CMK (cell line): ENCODE results near the gene COL23A1.

Source experiments
- DNase-seq: peaks from one replicate; pipeline ENCODE4 v3.0.0-alpha.2; 2010; ENCODE audit warnings: low read depth

The COL23A1 gene

GRCh38 chr5:178421128-178421527 is 169.1 kb downstream of the COL23A1 start:
- DNase-seq = no peak

GRCh38 chr5:178420354-178420781 is 169.8 kb downstream of the COL23A1 start:
- DNase-seq = peak; percentile 49

DNA sequence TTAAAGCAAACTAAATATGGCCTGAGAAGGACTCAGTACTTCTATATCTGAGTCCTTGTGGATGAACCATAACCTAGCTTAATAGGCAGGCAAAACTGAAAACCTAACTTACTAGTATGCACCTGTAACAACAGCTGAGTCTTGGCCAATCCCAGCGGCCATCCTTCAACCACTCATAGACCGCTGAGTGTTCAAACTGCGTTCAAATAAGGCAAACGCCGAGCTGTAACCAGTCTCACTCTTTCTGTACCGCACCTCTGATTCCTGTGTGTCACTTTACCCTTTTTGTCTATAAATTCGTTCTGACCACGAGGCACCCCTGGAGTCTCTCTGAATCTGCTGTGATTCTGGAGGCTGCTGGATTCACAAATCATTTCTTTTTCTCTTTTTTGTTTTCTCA is 170.5 kb downstream of the COL23A1 start:
- DNase-seq = no peak

DNA sequence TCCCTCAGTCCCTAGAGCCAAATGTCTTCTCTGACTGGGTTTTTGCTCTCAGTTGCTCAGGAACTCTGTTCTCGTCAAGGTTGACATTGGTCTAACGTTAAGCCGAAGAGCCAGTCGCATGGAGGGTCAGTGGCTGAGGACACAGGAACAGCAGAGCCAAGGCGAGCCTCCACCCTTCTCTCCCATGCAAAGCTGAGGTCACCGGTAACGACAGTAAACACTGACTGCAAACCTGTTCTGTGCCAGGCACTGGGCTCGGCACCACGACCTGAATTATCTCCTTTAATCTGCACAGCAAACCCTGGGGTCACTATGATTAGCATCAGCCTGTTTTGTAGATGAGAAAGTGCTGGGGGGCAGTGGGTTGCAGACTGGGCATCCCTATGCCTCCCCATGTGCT is 171.0 kb downstream of the COL23A1 start:
- no peak for DNase-seq

GRCh38 chr5:178418471-178419010 is 171.7 kb downstream of the COL23A1 start:
- DNase-seq = no peak

GRCh38 chr5:178418031-178418430 is 172.2 kb downstream of the COL23A1 start:
- DNase-seq = no peak

DNA sequence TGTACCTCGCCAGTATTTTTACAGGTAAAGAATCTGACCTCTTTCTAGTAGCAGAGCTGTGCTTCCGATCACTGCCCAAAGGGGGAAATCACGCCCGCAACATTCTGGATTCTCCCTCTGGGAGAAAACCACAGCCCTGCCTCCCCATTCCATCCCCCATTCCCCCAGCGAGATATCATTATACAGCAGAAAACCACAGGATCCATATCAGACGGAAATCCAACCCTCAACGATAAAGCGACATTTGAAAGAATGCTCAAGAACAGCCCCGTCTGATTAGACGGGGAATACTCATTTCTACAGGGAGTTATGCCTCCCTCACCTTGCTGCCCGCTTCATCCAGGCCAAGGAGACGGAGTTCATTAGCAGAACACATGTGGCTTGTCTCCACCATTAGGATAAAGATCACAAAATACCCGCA is 172.8 kb downstream of the COL23A1 start:
- no peak for DNase-seq

GRCh38 chr5:178416919-178417318 is 173.3 kb downstream of the COL23A1 start:
- no peak for DNase-seq

GRCh38 chr5:178416206-178416882 is 173.8 kb downstream of the COL23A1 start:
- DNase-seq = no peak

- DNase-seq = no peak
Observed at GRCh38 chr5:178415353-178415752, 174.8 kb downstream of the COL23A1 start.

DNA sequence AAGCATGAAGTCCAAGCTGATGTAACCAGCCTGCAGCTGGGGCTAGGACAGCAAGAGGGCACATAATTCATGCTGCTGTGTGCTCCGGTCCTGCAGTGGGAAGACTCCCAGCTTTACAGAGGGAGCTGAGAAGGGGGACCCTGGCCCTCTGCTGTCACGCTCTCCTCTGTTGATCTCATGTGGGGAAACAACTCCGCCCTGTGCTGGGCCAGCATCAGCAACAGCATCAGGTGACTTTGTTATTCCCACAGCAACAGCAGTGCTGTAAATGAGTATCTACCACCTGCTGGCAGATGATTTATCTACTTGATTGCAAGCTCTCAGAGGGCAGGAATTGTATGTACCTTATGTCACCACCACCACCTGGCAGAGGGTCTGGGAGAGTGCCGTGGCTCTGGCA is 176.2 kb downstream of the COL23A1 start:
- DNase-seq = no peak

GRCh38 chr5:178411083-178411482 is 179.1 kb downstream of the COL23A1 start:
- DNase-seq = no peak

DNA sequence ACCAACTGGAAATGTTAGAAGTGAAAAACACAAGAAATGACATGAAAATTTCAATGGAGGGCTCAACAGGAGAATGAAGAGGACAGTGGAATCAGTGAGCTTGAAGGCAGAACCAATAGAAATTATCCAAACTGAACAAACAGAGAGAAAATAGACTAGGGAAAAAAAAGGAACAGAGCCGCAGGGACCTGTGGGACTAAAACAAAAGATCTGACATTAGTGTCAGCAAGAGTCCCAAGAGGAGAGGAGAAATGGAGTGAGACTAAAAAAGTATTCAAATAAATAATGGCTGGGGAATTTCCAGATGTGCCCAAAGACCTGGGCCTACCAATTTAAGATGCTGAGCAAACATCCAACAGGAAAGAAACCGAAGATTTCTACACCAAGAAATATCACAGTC is 182.5 kb downstream of the COL23A1 start:
- DNase-seq = no peak

DNA sequence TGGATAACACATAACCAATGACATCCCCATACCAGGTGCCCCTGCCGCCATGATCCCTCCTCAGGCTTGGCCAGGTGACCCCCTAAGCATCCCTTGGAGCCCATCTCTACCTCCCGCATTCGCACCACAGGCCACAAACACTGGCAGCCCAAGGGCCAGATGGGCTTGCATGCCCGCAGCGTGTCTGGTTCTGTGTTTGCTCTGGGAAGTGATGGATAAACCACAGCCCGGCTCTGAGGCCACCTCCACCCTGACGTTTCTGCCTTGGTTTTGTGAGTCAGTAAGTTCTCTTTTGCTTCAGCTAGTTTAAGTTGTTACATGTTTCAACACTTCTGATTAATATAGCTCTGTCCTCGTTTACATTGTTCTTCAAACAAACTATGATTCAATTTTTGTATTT is 185.2 kb downstream of the COL23A1 start:
- DNase-seq = no peak

DNA sequence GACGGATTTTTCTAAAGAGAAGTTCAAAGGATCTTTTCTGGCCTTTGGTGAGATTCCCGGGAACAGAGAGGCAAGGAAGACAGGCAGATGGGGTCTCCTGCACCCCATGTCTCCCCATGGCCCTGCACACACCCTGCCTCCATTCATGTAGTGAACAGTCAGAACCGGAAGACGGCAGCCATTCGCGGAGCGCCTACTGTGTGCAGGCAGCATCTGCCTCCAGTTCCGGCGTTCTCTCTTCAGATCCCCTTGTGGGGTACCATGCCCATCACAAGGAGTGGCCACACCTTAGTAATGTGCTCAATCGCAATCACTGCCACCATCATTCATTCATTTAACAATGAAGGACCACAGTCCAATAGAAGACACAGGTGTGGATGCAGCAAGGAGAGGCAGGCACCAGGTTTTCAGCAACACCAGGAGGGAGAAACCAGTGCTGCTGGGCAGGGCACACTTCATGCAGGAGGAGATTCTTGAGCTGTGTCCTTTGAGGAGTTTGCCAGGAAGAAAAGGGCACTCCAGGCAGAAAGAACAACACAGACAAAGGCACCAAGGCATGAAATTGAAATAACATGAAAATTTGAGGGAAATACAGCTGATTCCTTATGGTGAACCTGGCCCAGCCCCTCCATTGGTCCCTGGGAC is 186.1 kb downstream of the COL23A1 start:
- no peak for DNase-seq

- DNase-seq = no peak
Observed at GRCh38 chr5:178403351-178403750, 186.8 kb downstream of the COL23A1 start.

DNA sequence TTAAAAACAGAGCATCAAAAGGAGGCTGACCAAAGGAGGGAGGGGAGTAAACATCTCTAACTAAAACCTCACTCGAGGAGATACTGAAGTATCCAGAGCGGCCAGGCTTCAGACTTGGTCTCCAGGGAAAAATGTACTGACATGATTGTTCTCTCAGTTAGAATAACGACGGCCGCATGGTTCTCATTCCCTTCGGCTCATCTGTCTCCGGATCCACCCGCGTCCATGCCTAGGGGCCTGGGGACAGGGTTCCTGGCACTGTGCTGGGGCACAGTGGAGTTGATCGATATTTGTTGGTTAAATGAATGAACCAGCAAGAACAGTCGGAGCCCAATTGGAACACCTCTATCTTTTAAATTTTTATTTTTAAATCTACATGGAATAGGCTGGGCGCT is 190.5 kb downstream of the COL23A1 start:
- no peak for DNase-seq

GRCh38 chr5:178398901-178399700 is 191.1 kb downstream of the COL23A1 start:
- DNase-seq = no peak

- no peak for DNase-seq
Observed at GRCh38 chr5:178396796-178397720, 193.1 kb downstream of the COL23A1 start.

DNA sequence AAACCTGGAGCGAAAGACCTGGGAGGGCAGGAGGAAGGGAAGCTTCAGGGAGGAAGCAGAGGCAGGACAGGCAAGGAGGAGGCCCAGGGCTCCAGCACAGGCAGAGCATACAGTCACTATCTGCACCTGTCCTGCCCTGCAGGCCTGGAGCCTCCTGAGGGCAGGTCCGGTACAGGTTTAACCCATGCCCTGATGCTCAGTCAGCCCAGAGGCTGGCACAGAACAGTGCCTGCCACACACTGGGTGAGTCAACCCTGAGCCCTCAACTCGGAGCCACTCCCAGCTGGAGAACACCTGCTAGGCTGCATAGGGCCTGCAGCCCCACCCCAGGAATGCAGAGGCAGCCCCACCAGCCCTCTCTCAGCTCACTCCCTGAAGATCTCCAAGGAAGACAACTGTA is 196.1 kb downstream of the COL23A1 start:
- DNase-seq = no peak

GRCh38 chr5:178392931-178393394 is 197.2 kb downstream of the COL23A1 start:
- DNase-seq = no peak

GRCh38 chr5:178392386-178392785 is 197.8 kb downstream of the COL23A1 start:
- DNase-seq = no peak
